ENCODE measurements around the gene EXOC2.

EXOC2 gene

GRCh38 chr6:490251-491037 is 202.5 kb downstream of the EXOC2 start:
- DNase-seq, result no peak

- DNase-seq, result no peak
Observed at GRCh38 chr6:489762-490161, 203.2 kb downstream of the EXOC2 start.

- no peak for DNase-seq
Observed at GRCh38 chr6:489001-489400, 203.9 kb downstream of the EXOC2 start.

GRCh38 chr6:487956-488355 is 205.0 kb downstream of the EXOC2 start:
- no peak for DNase-seq

GRCh38 chr6:485655-486170 is 207.2 kb downstream of the EXOC2 start:
- DNase-seq, result no peak

- DNase-seq, result no peak
Observed at GRCh38 chr6:484746-485145, 208.2 kb downstream of the EXOC2 start.

GRCh38 chr6:484086-484745 is 208.7 kb downstream of the EXOC2 start:
- peak; percentile 27 for DNase-seq

GRCh38 chr6:475314-475713 is 217.6 kb downstream of the EXOC2 start:
- DNase-seq, result no peak

GRCh38 chr6:474453-475185 is 218.3 kb downstream of the EXOC2 start:
- DNase-seq, result no peak

- no peak for DNase-seq
Observed at GRCh38 chr6:473768-474452, 219.0 kb downstream of the EXOC2 start.

GRCh38 chr6:473356-473755 is 219.6 kb downstream of the EXOC2 start:
- no peak for DNase-seq

- no peak for DNase-seq
Observed at GRCh38 chr6:470901-471448, 222.0 kb downstream of the EXOC2 start.

GRCh38 chr6:470051-470900 is 222.7 kb downstream of the EXOC2 start:
- no peak for DNase-seq

- no peak for DNase-seq
Observed at GRCh38 chr6:467671-468082, 225.3 kb downstream of the EXOC2 start.

GRCh38 chr6:467111-467510 is 225.8 kb downstream of the EXOC2 start:
- no peak for DNase-seq

GRCh38 chr6:466564-466963 is 226.4 kb downstream of the EXOC2 start:
- no peak for DNase-seq

GRCh38 chr6:465531-466348 is 227.2 kb downstream of the EXOC2 start:
- DNase-seq, result no peak

GRCh38 chr6:456887-457286 is 236.1 kb downstream of the EXOC2 start:
- no peak for DNase-seq

- DNase-seq, result no peak
Observed at GRCh38 chr6:456358-456867, 236.5 kb downstream of the EXOC2 start.

GRCh38 chr6:455835-456234 is 237.1 kb downstream of the EXOC2 start:
- DNase-seq, result no peak

All from NCI-H1105 treated with DMSO at 0.1 percent for 48 hours (cell line).